GM12878 (cell line): Measurements from ENCODE around the gene TCN1. TPM values are rescaled to one million over a fixed set of nuclear protein-coding genes. Genes with fewer than 3 reads are reported as not detected.

Experiments used
- ATAC-seq: fragments of 200-7000 bp; cut with Tn5 transposase; 3 replicates; pipeline ENCODE4 v1.9.1; 2020; ENCODE audit warnings: mild to moderate bottlenecking, moderate library complexity
- BruUV-seq: library from RNA; stranded (reverse); fragments of 400-500 nt; replicated peaks from 2 replicates; lab custom pipeline; 2021; lab: Mats Ljungman, UMichigan
- CTCF ChIA-PET: fragments of 300-600 bp; sonication (Branson Sonifier 250); formaldehyde crosslinking; extraction: SDS; loops from one replicate; lab custom pipeline; 2021; ENCODE audit warnings: inconsistent platforms; lab: Yijun Ruan, JAX
- POLR2A ChIA-PET: fragments of 350-600 bp; formaldehyde crosslinking; extraction: SDS; loops from one replicate; lab custom pipeline; 2021; ENCODE audit warnings: inconsistent platforms; lab: Charles Lee
- RAD21 ChIA-PET: fragments of 300-600 bp; sonication (Branson Sonifier 250); formaldehyde crosslinking; loops from one replicate; lab custom pipeline; 2023; ENCODE audit warnings: antibody characterized with exemption; ENCODE audit not compliant: unreplicated experiment; lab: Charles Lee
- SMC1A ChIA-PET: fragments of 300-600 bp; sonication (Branson Sonifier 250); formaldehyde crosslinking; loops from one replicate; lab custom pipeline; 2023; ENCODE audit not compliant: unreplicated experiment, uncharacterized antibody; lab: Charles Lee
- DNase-seq: peaks from one replicate; pipeline ENCODE4 v3.0.0-alpha.2; 2011; ENCODE audit warnings: low read depth, low spot score
- FAIRE-seq: peaks from 3 replicates; lab custom pipeline; 2011; peaks lifted over from hg19 to GRCh38; lab: Jason Lieb, UNC
- H2AFZ ChIP-seq: 2 replicates; pipeline ENCODE4 v1.6.0; 2011; ENCODE audit warnings: low read depth, low read length, control low read depth; ENCODE audit not compliant: control insufficient read depth
- H3K27ac ChIP-seq: 2 replicates; pipeline ENCODE4 v1.5.1; 2011; ENCODE audit warnings: control low read depth; ENCODE audit not compliant: control insufficient read depth, insufficient read depth
- H3K27me3 ChIP-seq, 2 experiments: replicated peaks in 1 of 2; 2 replicates each; pipeline versions ENCODE4 v1.6.0 to v1.6.1; 2011; ENCODE audit warnings: low read length in 1 of 2; ENCODE audit not compliant: control insufficient read depth in 2 of 2, insufficient read depth in 2 of 2
- H3K36me3 ChIP-seq, 2 experiments: 2 replicates each; pipeline ENCODE4 v1.5.1; 2011; ENCODE audit warnings: low read length in 1 of 2; ENCODE audit not compliant: control insufficient read depth in 2 of 2, insufficient read depth in 2 of 2
- H3K4me1 ChIP-seq: 2 replicates; pipeline ENCODE4 v1.6.1; 2011; ENCODE audit warnings: mild to moderate bottlenecking, low read length, moderate library complexity, mixed read lengths; ENCODE audit not compliant: control insufficient read depth, insufficient read depth
- H3K4me2 ChIP-seq: 2 replicates; pipeline ENCODE4 v1.6.0; 2011; ENCODE audit warnings: control low read depth; ENCODE audit not compliant: control insufficient read depth, insufficient read depth
- H3K4me3 ChIP-seq: fragments of 200-600 bp; sonication (generic); 2 replicates; pipeline ENCODE4 v1.5.1; 2016
- H3K79me2 ChIP-seq: 2 replicates; pipeline ENCODE4 v1.6.0; 2011; ENCODE audit warnings: low read length; ENCODE audit not compliant: control insufficient read depth, insufficient read depth
- H3K9ac ChIP-seq: 2 replicates; pipeline ENCODE4 v1.8.0; 2011; ENCODE audit warnings: low read length, control low read depth, mixed read lengths; ENCODE audit not compliant: control insufficient read depth, insufficient read depth
- H3K9me3 ChIP-seq: replicated peaks from 3 replicates; pipeline ENCODE4 v1.5.1; 2011; ENCODE audit warnings: mild to moderate bottlenecking, low read length; ENCODE audit not compliant: control insufficient read depth, insufficient read depth
- H4K20me1 ChIP-seq: 2 replicates; pipeline ENCODE4 v1.6.0; 2011; ENCODE audit not compliant: control insufficient read depth, insufficient read depth
- CBX3 ChIP-seq: fragments of 200-600 bp; sonication (generic); IDR thresholded peaks from 2 replicates; pipeline ENCODE4 v1.6.1; 2016; ENCODE audit warnings: low read depth, borderline replicate concordance
- GABPA ChIP-seq: IDR thresholded peaks from 2 replicates; pipeline ENCODE4 v1.6.1; 2014; ENCODE audit warnings: antibody characterized with exemption, low read depth, mild to moderate bottlenecking, inconsistent platforms
- HCFC1 ChIP-seq: fragments of 150-350 bp; IDR thresholded peaks from 2 replicates; pipeline ENCODE4 v1.6.1; 2014; ENCODE audit warnings: low read length
- MEF2A ChIP-seq: IDR thresholded peaks from 2 replicates; pipeline ENCODE4 v1.6.1; 2011; ENCODE audit warnings: low read depth, mild to moderate bottlenecking, low read length, moderate library complexity; ENCODE audit not compliant: insufficient read depth
- PAX5 ChIP-seq: IDR thresholded peaks from 2 replicates; pipeline ENCODE4 v1.6.1; 2011; ENCODE audit warnings: low read depth, low read length, borderline replicate concordance
- PKNOX1 ChIP-seq: fragments of 450-650 bp; IDR thresholded peaks from 2 replicates; pipeline ENCODE4 v1.6.1; 2016; ENCODE audit warnings: mild to moderate bottlenecking
- SIN3A ChIP-seq: IDR thresholded peaks from 2 replicates; pipeline ENCODE4 v1.6.1; 2012; ENCODE audit warnings: low read depth, low read length, improper control_type of control experiment
- SMAD5 ChIP-seq: IDR thresholded peaks from 2 replicates; pipeline ENCODE4 v1.6.1; 2016; ENCODE audit warnings: antibody characterized with exemption, low read depth
- SMARCA5 ChIP-seq: fragments of 450-650 bp; IDR thresholded peaks from 2 replicates; pipeline ENCODE4 v1.6.1; 2017; ENCODE audit warnings: mild to moderate bottlenecking
- ZSCAN29 ChIP-seq: fragments of 450-650 bp; IDR thresholded peaks from 2 replicates; pipeline ENCODE4 v1.6.1; 2017; ENCODE audit warnings: mild to moderate bottlenecking, moderate library complexity
- WGBS: methylation state at CpG from one replicate; pipeline ENCODE4 v1.1.6; 2016; ENCODE audit warnings: low lambda C conversion rate; ENCODE audit not compliant: insufficient replicate concordance, insufficient coverage; ENCODE audit errors: missing lambda C conversion rate; 5-methylcytosine and 5-hydroxymethylcytosine counted together
- in situ Hi-C: fragments of 300-500 bp; cut with MboI; formaldehyde crosslinking; loops from 9 replicates; pipeline ENCODE4 v1.14.3; 2018; ENCODE audit warnings: mixed read lengths
- intact Hi-C: fragments of 100-400 bp; cut with micrococcal nuclease; formaldehyde crosslinking; loops from one replicate; pipeline ENCODE4 v1.14.2; 2022; ENCODE audit not compliant: unreplicated experiment
- polyA plus RNA-seq, 11 experiments: library from polyadenylated mRNA; depleted of rRNA in 4 of 11; unstranded in 6 of 11; stranded (reverse) in 5 of 11; fragments of >200 nt; fragmentation: Nextera tagmentation in 4 of 11; fragmentation: Illumina TruSeq in 1 of 11; extraction: Ambion mirVana in 4 of 11; extraction: Trizol in 1 of 11; gene quantifications; 1 replicate in 1 of 11; 2 replicates in 10 of 11; pipeline versions ENCODE4 v1.2.1 to v1.2.3, GENCODE V29; 2011 to 2016; ENCODE audit warnings: inconsistent platforms in 2 of 11, missing spikeins in 2 of 11, low read depth in 1 of 11
- total RNA-seq, 4 experiments: library from RNA; depleted of rRNA in 3 of 4; stranded (reverse); fragments of >200 nt in 3 of 4; fragmentation: Illumina TruSeq in 1 of 4; extraction: Trizol in 1 of 4; gene quantifications; 2 replicates each; pipeline versions ENCODE4 v1.2.1 to v1.2.3, GENCODE V29; 2013 to 2021
- TF ChIP-seq, protein P1 (sequence below): fragments of 150-350 bp; IDR thresholded peaks from 2 replicates; pipeline ENCODE4 v1.6.1; 2014; ENCODE audit warnings: mild to moderate bottlenecking, low read depth, low read length
- TF ChIP-seq, protein P2 (sequence below): IDR thresholded peaks from 2 replicates; pipeline ENCODE4 v1.6.1; 2012; ENCODE audit warnings: improper control_type of control experiment, low read depth, low read length; ENCODE audit not compliant: insufficient replicate concordance

TCN1 gene
- total and polyA plus RNA-seq, 10 of the 15 experiments (the other 5 are each of a cell fraction or from before 2014, with no cell fraction given) = not detected

DNA sequence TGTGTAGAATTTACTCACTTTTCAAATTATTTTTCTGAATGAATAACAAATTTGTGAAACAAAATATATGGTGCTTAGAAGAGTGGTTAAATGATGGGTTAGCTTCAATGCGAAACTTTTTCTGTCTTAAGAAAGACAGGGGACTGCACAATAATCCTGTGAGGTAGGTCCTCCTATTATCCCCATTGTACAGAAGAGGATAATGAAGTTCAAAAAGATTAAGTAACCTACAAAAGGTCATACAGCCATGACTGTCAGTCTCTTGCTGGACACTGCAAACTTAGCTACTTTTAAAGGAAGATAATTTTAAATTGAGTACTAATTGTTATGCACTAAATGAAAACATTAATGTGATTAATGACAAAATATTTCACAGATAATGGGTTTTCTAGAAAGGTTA lies 17.3 kb upstream of the TCN1 start:
- H3K79me2 ChIP-seq = no peaks in the 10 kb centered on the region
- H3K4me3 ChIP-seq = no peak overlapping the region
- ChIA-PET POLR2A (no interaction called here), CTCF (no interaction called here), SMC1A (no interaction called here), RAD21 (no interaction called here)
- H3K9me3 ChIP-seq = no peaks in the 10 kb centered on the region; the same call in 2 of the 3 replicates
- H3K36me3 ChIP-seq = no peaks in the 10 kb centered on the region
- TF ChIP-seq SIN3A (no peak), SMARCA5 (no peak), PKNOX1 (no peak), SMAD5 (no peak), MEF2A (no peak), PAX5 (no peak), ZSCAN29 (no peak), GABPA (no peak)
- no peak for DNase-seq
- WGBS = 40% methylated on average over 1 of the region's 1 CpG
- H2AFZ ChIP-seq = no peak overlapping the region
- H3K27me3 ChIP-seq = no peaks in the 10 kb centered on the region
- ATAC-seq = no peak
- BruUV-seq = no TSS peak
- no peak overlapping the region for H3K4me2 ChIP-seq
- no peak overlapping the region for H3K9ac ChIP-seq
- no peaks in the 10 kb centered on the region for H4K20me1 ChIP-seq
- intact Hi-C loops (no loop called here), in situ Hi-C loops (no loop called here)
- no peak overlapping the region for H3K27ac ChIP-seq
- no peak for FAIRE-seq
- no peaks in the 10 kb centered on the region for H3K4me1 ChIP-seq

- ChIA-PET POLR2A (no interaction called here), RAD21 (no interaction called here), CTCF (no interaction called here), SMC1A (no interaction called here)
- Histone ChIP-seq H3K36me3 (no peaks in the 10 kb centered on the region), H2AFZ (no peak overlapping the region), H3K27ac (no peak overlapping the region), H3K9ac (no peak overlapping the region), H3K4me2 (no peak overlapping the region), H3K4me1 (no peaks in the 10 kb centered on the region), H3K4me3 (no peak overlapping the region), H4K20me1 (no peaks in the 10 kb centered on the region), H3K79me2 (no peaks in the 10 kb centered on the region), H3K9me3 (no peaks in the 10 kb centered on the region), H3K27me3 (no peaks in the 10 kb centered on the region)
- no peak for FAIRE-seq
- no TSS peak for BruUV-seq
- WGBS = 0% methylated on average over 1 of the region's 1 CpG
- no peak for DNase-seq
- no peak for ATAC-seq
- intact Hi-C loops = no loop called here
- in situ Hi-C loops = no loop called here
- TF ChIP-seq CBX3 (no peak), HCFC1 (no peak)
- TF ChIP-seq, protein P1, sequence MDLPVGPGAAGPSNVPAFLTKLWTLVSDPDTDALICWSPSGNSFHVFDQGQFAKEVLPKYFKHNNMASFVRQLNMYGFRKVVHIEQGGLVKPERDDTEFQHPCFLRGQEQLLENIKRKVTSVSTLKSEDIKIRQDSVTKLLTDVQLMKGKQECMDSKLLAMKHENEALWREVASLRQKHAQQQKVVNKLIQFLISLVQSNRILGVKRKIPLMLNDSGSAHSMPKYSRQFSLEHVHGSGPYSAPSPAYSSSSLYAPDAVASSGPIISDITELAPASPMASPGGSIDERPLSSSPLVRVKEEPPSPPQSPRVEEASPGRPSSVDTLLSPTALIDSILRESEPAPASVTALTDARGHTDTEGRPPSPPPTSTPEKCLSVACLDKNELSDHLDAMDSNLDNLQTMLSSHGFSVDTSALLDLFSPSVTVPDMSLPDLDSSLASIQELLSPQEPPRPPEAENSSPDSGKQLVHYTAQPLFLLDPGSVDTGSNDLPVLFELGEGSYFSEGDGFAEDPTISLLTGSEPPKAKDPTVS = no peak
- TF ChIP-seq, protein P2, sequence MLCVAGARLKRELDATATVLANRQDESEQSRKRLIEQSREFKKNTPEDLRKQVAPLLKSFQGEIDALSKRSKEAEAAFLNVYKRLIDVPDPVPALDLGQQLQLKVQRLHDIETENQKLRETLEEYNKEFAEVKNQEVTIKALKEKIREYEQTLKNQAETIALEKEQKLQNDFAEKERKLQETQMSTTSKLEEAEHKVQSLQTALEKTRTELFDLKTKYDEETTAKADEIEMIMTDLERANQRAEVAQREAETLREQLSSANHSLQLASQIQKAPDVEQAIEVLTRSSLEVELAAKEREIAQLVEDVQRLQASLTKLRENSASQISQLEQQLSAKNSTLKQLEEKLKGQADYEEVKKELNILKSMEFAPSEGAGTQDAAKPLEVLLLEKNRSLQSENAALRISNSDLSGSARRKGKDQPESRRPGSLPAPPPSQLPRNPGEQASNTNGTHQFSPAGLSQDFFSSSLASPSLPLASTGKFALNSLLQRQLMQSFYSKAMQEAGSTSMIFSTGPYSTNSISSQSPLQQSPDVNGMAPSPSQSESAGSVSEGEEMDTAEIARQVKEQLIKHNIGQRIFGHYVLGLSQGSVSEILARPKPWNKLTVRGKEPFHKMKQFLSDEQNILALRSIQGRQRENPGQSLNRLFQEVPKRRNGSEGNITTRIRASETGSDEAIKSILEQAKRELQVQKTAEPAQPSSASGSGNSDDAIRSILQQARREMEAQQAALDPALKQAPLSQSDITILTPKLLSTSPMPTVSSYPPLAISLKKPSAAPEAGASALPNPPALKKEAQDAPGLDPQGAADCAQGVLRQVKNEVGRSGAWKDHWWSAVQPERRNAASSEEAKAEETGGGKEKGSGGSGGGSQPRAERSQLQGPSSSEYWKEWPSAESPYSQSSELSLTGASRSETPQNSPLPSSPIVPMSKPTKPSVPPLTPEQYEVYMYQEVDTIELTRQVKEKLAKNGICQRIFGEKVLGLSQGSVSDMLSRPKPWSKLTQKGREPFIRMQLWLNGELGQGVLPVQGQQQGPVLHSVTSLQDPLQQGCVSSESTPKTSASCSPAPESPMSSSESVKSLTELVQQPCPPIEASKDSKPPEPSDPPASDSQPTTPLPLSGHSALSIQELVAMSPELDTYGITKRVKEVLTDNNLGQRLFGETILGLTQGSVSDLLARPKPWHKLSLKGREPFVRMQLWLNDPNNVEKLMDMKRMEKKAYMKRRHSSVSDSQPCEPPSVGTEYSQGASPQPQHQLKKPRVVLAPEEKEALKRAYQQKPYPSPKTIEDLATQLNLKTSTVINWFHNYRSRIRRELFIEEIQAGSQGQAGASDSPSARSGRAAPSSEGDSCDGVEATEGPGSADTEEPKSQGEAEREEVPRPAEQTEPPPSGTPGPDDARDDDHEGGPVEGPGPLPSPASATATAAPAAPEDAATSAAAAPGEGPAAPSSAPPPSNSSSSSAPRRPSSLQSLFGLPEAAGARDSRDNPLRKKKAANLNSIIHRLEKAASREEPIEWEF = no peak
These were observed 13.3 kb upstream of the TCN1 start for GRCh38 chr11:59879567-59879966.
